ENCODE measurements around the gene KICS2.

DNA sequence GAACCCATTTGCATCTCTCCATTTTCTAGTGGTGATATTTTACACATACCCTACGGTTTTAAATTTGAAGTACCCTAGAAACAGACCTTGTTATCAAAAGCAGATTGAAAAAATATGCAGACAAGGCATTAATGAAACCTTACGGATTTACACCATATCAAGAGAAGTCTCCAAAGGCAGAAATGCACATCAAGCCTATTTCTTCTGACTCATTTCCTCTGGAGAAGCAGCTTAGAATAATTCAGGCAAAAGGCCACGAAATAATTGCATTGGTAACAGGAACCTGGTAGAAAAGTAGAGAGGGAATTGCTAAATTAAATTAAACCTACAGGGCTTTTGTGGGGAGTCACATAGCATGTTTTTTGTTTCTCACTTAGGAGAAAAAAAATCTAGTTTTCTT, 34.7 kb downstream of the KICS2 start:
- TF ChIP-seq, protein P1, sequence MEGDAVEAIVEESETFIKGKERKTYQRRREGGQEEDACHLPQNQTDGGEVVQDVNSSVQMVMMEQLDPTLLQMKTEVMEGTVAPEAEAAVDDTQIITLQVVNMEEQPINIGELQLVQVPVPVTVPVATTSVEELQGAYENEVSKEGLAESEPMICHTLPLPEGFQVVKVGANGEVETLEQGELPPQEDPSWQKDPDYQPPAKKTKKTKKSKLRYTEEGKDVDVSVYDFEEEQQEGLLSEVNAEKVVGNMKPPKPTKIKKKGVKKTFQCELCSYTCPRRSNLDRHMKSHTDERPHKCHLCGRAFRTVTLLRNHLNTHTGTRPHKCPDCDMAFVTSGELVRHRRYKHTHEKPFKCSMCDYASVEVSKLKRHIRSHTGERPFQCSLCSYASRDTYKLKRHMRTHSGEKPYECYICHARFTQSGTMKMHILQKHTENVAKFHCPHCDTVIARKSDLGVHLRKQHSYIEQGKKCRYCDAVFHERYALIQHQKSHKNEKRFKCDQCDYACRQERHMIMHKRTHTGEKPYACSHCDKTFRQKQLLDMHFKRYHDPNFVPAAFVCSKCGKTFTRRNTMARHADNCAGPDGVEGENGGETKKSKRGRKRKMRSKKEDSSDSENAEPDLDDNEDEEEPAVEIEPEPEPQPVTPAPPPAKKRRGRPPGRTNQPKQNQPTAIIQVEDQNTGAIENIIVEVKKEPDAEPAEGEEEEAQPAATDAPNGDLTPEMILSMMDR (IDR thresholded peaks at IDR 0.05) = no peak
- no peak for TF ChIP-seq POLR2A (IDR thresholded peaks at IDR 0.05)
